Endothelial cell of umbilical vein (primary cell): Measurements from ENCODE around the gene MITF. TPM values are rescaled to one million over a fixed set of nuclear protein-coding genes. Genes with fewer than 3 reads are reported as not detected.

Source experiments
- BruUV-seq: library from RNA; stranded (reverse); fragments of 400-500 nt; replicated peaks from 2 replicates; lab custom pipeline; 2021; lab: Mats Ljungman, UMichigan
- CTCF ChIA-PET: fragments of 300-600, 350-600 bp; sonication (Branson Sonifier 250); formaldehyde crosslinking; loops from one replicate; lab custom pipeline; 2021; ENCODE audit warnings: antibody characterized with exemption, inconsistent platforms; lab: Charles Lee
- POLR2A ChIA-PET: fragments of 300-600, 350-600 bp; sonication (Branson Sonifier 250); formaldehyde crosslinking; loops from one replicate; lab custom pipeline; 2021; ENCODE audit warnings: antibody characterized with exemption, inconsistent platforms; lab: Charles Lee
- DNase-seq: peaks from one replicate; pipeline ENCODE4 v3.0.0-alpha.2; 2011; ENCODE audit warnings: low read depth, low spot score
- FAIRE-seq: peaks from 2 replicates; lab custom pipeline; 2011; peaks lifted over from hg19 to GRCh38; lab: Jason Lieb, UNC
- H2AFZ ChIP-seq: 2 replicates; pipeline ENCODE4 v1.6.0; 2012; ENCODE audit warnings: low read depth, low read length, control low read depth, inconsistent platforms
- H3K27ac ChIP-seq: 2 replicates; pipeline ENCODE4 v1.5.1; 2011; ENCODE audit warnings: low read depth, mild to moderate bottlenecking, control low read depth, low read length, moderate library complexity; ENCODE audit not compliant: insufficient read depth
- H3K27me3 ChIP-seq, 2 experiments: 2 replicates each; pipeline versions ENCODE4 v1.6.0 to v1.6.1; 2011; ENCODE audit warnings: low read length in 2 of 2, mixed read lengths in 1 of 2; ENCODE audit not compliant: control insufficient read depth in 2 of 2, insufficient read depth in 2 of 2
- H3K36me3 ChIP-seq, 2 experiments: 2 replicates in 1 of 2; 3 replicates in 1 of 2; pipeline ENCODE4 v1.5.1; 2011; ENCODE audit warnings: low read length in 2 of 2, mild to moderate bottlenecking in 1 of 2, moderate library complexity in 1 of 2; ENCODE audit not compliant: control insufficient read depth in 2 of 2, insufficient read depth in 2 of 2; ENCODE audit errors: extremely low read depth in 1 of 2
- H3K4me1 ChIP-seq: 3 replicates; pipeline ENCODE4 v1.5.1; 2011; ENCODE audit warnings: mild to moderate bottlenecking, low read length; ENCODE audit not compliant: control insufficient read depth, insufficient read depth; ENCODE audit errors: extremely low read depth
- H3K4me2 ChIP-seq: 2 replicates; pipeline ENCODE4 v1.6.1; 2011; ENCODE audit warnings: low read length, control low read depth, mixed read lengths; ENCODE audit not compliant: insufficient read depth
- H3K4me3 ChIP-seq, 3 experiments: fragments of 200-600 bp in 1 of 3; sonication (generic), shearing (Covaris generic) in 1 of 3; replicated peaks in 1 of 3; 2 replicates each; pipeline ENCODE4 v1.5.1; 2011 to 2016; ENCODE audit warnings: control low read depth in 3 of 3, low read length in 3 of 3, mild to moderate bottlenecking in 2 of 3, inconsistent platforms in 1 of 3, low read depth in 1 of 3, moderate library complexity in 1 of 3; ENCODE audit not compliant: insufficient read depth in 1 of 3
- H3K79me2 ChIP-seq: 2 replicates; pipeline ENCODE4 v1.6.0; 2012; ENCODE audit warnings: low read length, inconsistent platforms; ENCODE audit not compliant: control insufficient read depth, insufficient read depth
- H3K9ac ChIP-seq: replicated peaks from 2 replicates; pipeline ENCODE3; 2011; ENCODE audit warnings: low read length, control low read depth; ENCODE audit not compliant: insufficient read depth; ENCODE audit errors: extremely low read depth
- H3K9me1 ChIP-seq: replicated peaks from 3 replicates; pipeline ENCODE4 v1.6.0; 2011; ENCODE audit warnings: mild to moderate bottlenecking, low read length; ENCODE audit not compliant: control insufficient read depth, insufficient read depth; ENCODE audit errors: extremely low read depth
- H3K9me3 ChIP-seq: replicated peaks from 2 replicates; pipeline ENCODE4 v1.5.1; 2012; ENCODE audit warnings: low read length, inconsistent platforms; ENCODE audit not compliant: control insufficient read depth, insufficient read depth
- H4K20me1 ChIP-seq: replicated peaks from 2 replicates; pipeline ENCODE3; 2011; ENCODE audit warnings: mild to moderate bottlenecking, low read length; ENCODE audit not compliant: control insufficient read depth, insufficient read depth; ENCODE audit errors: extremely low read depth
- EZH2 ChIP-seq: IDR thresholded peaks from 2 replicates; pipeline ENCODE4 v1.6.1; 2012; ENCODE audit warnings: borderline replicate concordance, low read depth, mild to moderate bottlenecking, moderate library complexity, low read length, inconsistent platforms; ENCODE audit not compliant: severe bottlenecking
- FOS ChIP-seq: IDR thresholded peaks from 2 replicates; pipeline ENCODE4 v1.6.1; 2011; ENCODE audit warnings: mild to moderate bottlenecking, low read length, moderate library complexity, borderline replicate concordance; ENCODE audit not compliant: insufficient read depth
- GATA2 ChIP-seq: IDR thresholded peaks from 2 replicates; pipeline ENCODE4 v1.7.0; 2011; ENCODE audit warnings: low read depth, mild to moderate bottlenecking, moderate library complexity, mixed read lengths, low read length; ENCODE audit not compliant: insufficient read length, insufficient read depth
- JUN ChIP-seq: IDR thresholded peaks from 2 replicates; pipeline ENCODE4 v1.6.1; 2011; ENCODE audit warnings: borderline replicate concordance, low read depth; ENCODE audit not compliant: insufficient read length, insufficient read depth
- MYC ChIP-seq: IDR thresholded peaks from one replicate; pipeline ENCODE4 v1.6.1; 2011; ENCODE audit warnings: mild to moderate bottlenecking, low read depth, low read length
- POLR2A ChIP-seq: IDR thresholded peaks from 2 replicates; pipeline ENCODE4 v1.6.1; 2012; ENCODE audit warnings: low read depth, mild to moderate bottlenecking, control low read depth, low read length
- POLR2AphosphoS5 ChIP-seq: IDR thresholded peaks from 2 replicates; pipeline ENCODE4 v1.6.1; 2012; ENCODE audit warnings: low read depth, mild to moderate bottlenecking, control low read depth, low read length, moderate library complexity; ENCODE audit not compliant: insufficient read depth
- dilution Hi-C: fragments of 300-500 bp; cut with MboI; formaldehyde crosslinking; loops from one replicate; pipeline ENCODE4 v1.15.0; 2019; ENCODE audit warnings: low sequenced_read_pairs; ENCODE audit not compliant: extremely low pct_ligation_motif_present
- intact Hi-C: fragments of 100-400 bp; cut with micrococcal nuclease; formaldehyde crosslinking; loops from one replicate; pipeline ENCODE4 v1.10.0; 2022
- polyA plus RNA-seq, 4 experiments: library from polyadenylated mRNA; depleted of rRNA in 3 of 4; stranded (reverse) in 3 of 4; unstranded in 1 of 4; fragments of >200 nt; gene quantifications; 2 replicates each; pipeline versions ENCODE4 v1.2.1 to v1.2.3, GENCODE V29; 2011 to 2012; ENCODE audit warnings: missing spikeins in 1 of 4
- total RNA-seq: library from RNA; stranded (reverse); gene quantifications from 2 replicates; pipeline ENCODE4 v1.2.3, GENCODE V29; 2021
- TF ChIP-seq, protein P1 (sequence below): IDR thresholded peaks from 2 replicates; pipeline ENCODE4 v1.6.1; 2011; ENCODE audit not compliant: insufficient read depth, insufficient read length
- TF ChIP-seq, protein P2 (sequence below), 2 donors: IDR thresholded peaks; 1 replicate in 1 of 2; 2 replicates in 1 of 2; pipeline ENCODE4 v1.5.1; 2011; ENCODE audit warnings: low read length in 2 of 2, mild to moderate bottlenecking in 2 of 2, moderate library complexity in 2 of 2, control low read depth in 1 of 2, inconsistent platforms in 1 of 2, low read depth in 1 of 2; ENCODE audit not compliant: insufficient read depth in 1 of 2; ENCODE audit errors: extremely low read depth in 1 of 2

Gene MITF
- total and polyA plus RNA-seq, 2 donors (not counting 3 experiments of a cell fraction or from before 2014, with no cell fraction given) = 1.6 to 2.5 TPM

DNA sequence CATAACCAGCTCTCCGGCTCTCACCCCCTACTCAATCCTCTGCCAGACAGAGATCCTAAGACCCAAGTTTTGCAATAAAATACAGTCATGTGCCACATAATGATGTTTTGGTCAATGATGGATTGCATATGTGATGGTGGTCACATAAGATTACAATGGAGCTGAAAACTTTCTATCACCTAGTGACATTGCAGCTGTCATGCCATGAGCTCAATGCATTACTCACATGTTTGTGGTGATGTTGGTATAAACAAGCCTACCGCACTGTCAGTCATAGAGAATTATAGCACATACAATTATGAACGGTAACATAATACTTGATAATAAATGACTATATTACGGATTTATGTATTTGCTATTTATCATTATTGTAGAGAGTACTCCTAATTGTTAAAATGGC lies 233.4 kb downstream of the MITF start:
- TF ChIP-seq POLR2A (no peak), EZH2 (no peak), FOS (no peak), POLR2AphosphoS5 (no peak), MYC (no peak), JUN (no peak), GATA2 (no peak)
- TF ChIP-seq, protein P1, sequence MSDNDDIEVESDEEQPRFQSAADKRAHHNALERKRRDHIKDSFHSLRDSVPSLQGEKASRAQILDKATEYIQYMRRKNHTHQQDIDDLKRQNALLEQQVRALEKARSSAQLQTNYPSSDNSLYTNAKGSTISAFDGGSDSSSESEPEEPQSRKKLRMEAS = no peak
- TF ChIP-seq, protein P2, sequence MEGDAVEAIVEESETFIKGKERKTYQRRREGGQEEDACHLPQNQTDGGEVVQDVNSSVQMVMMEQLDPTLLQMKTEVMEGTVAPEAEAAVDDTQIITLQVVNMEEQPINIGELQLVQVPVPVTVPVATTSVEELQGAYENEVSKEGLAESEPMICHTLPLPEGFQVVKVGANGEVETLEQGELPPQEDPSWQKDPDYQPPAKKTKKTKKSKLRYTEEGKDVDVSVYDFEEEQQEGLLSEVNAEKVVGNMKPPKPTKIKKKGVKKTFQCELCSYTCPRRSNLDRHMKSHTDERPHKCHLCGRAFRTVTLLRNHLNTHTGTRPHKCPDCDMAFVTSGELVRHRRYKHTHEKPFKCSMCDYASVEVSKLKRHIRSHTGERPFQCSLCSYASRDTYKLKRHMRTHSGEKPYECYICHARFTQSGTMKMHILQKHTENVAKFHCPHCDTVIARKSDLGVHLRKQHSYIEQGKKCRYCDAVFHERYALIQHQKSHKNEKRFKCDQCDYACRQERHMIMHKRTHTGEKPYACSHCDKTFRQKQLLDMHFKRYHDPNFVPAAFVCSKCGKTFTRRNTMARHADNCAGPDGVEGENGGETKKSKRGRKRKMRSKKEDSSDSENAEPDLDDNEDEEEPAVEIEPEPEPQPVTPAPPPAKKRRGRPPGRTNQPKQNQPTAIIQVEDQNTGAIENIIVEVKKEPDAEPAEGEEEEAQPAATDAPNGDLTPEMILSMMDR (IDR thresholded peaks at IDR 0.05; ENCODE audit: extremely low read depth in 1 of 2, insufficient read depth in 1 of 2, low read depth in 1 of 2, low read length in 2 of 2) = no peak
- FAIRE-seq = no peak
- CTCF ChIA-PET = no interaction called here
- BruUV-seq = no TSS peak
- intact Hi-C loops = no loop called here
- DNase-seq = no peak
- no peak overlapping the region for H3K9ac ChIP-seq
- H4K20me1 ChIP-seq = no peaks in the 10 kb centered on the region
- no peaks in the 10 kb centered on the region for H3K4me1 ChIP-seq
- dilution Hi-C loops = no loop called here
- H3K27me3 ChIP-seq = peaks cover 0 to 3% of the 10 kb centered on the region in 2 experiments
- H3K9me3 ChIP-seq = no peaks in the 10 kb centered on the region
- POLR2A ChIA-PET = no interaction called here
- no peak overlapping the region for H2AFZ ChIP-seq
- H3K79me2 ChIP-seq = no peaks in the 10 kb centered on the region
- no peak overlapping the region for H3K4me2 ChIP-seq
- no peaks in the 10 kb centered on the region for H3K9me1 ChIP-seq
- no peaks in the 10 kb centered on the region for H3K36me3 ChIP-seq
- H3K27ac ChIP-seq = no peak overlapping the region
- no peak overlapping the region for H3K4me3 ChIP-seq
